ENCODE data around the gene REELD1.

The REELD1 gene

GRCh38 chr4:146214238-146214637 is at the start of gene REELD1:
Gene REELD1 (plus strand): TSS chr4:146214538. CDS start chr4:146216953, 2,415 bp downstream.
- no peak for DNase-seq (ENCODE audit: low spot score)

DNA sequence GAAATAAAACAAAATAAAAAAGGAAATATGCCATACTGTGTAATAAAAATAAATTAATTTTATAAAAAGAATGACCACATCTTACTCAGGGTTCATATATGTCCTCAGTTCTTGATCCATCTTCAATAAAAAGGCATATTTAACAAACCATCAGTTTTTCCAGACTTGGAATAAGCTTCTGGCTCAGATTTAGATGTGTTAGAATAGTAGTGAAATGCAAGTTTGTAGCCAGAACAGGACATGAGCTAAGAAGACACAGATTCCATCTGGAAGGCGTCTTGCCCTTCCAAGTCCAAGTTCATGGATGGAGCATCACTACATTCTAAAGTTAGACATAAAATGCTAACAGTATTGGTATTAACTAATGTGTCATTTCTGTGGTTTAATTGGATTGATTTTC is 49.1 kb upstream of the REELD1 start:
- no peak for DNase-seq (ENCODE audit: low spot score)

DNA sequence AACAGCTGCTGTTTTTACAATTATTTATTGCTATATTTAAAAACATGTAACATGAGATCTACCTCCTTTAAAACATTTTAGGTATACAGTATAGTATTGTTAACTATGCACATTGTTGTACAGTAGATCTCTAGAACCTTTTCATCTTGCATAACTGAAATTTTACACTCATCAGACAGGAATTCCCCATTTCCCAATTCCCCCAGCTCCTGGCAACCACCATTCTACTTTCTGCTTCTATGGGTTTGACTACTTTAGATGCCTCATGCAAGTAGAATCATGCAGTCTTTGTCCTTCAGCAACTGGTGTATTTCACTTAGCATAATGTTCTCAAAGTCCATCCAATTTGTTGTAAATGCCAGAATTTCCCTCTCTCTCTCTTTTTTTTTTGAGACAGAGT is 48.5 kb upstream of the REELD1 start:
- DNase-seq (ENCODE audit: low spot score): peak; percentile 40

DNA sequence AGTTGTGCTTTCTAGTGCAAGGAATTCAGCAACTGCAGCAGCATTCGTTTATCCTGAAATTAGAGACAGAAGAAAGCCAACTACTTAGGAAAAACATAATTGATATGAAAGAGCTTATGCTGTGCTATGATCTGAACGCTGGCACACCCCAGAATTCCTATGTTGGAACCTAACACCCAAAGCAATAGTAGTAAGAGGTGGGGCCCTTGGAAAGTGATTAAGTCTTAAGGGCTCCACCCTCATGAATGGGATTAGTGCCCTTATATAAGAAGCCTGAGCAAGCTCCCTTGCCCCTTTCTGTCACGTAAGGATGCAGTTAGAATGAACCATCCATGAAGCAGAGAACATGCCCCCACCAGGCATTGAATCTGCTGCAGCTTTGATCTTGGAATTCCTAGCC is 44.2 kb upstream of the REELD1 start:
- DNase-seq (ENCODE audit: low spot score): no peak

DNA sequence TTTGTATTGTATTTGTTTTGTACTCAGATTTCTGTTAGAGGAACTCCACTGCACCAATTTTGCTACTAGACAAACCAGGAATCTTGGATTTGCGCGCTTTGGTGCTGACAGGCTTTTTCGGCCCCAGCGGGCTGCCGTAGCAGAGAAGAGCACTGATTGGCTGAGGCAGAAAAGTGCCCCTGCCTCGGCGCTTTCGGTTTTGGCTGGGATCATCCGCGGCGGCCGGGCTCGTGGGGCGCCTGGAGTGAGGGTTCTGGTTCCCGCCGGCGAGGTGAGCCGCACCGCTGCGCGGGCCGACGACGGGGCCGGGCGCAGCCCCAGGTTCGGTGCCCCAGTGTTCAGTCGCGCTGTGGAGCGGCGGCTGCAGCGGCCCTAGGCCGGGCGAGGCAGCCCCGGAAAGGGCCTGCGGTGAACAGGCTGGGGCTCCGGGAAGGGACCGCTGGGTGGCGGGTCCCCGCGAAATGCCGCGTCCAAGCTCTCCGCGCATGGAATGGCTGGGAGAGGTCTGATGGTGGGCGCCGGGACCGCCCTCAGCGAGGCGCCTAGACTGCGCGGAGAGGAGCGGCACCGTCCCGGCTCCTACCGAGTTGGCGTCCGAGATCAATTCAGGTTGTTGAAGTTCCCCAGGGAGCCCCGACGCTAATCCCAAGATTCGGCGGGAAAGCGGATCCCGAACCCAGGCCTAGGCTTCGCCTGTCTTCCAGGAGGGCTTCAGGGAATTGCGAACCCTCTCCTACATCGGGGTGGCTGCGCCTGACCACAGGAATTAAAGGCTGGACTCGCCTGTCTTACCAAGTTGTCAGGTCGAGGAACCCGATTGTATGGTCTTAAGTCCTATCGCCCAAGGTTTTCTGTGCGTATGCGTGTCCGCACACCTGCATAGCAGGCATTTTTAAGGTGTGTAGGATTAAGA is 38.5 kb upstream of the REELD1 start, which contains the start of gene LSM6:
Gene LSM6 (plus strand): TSS at position 178 of the 913 bp plus-strand sequence. CDS start 7,204 bp downstream, outside the sequence.
- peak; percentile 91 for DNase-seq (ENCODE audit: low spot score)

GRCh38 chr4:146176891-146177290 is 37.4 kb upstream of the REELD1 start:
- no peak for DNase-seq (ENCODE audit: low spot score)

- no peak for DNase-seq (ENCODE audit: low spot score)
Observed at GRCh38 chr4:146178126-146178525, 36.2 kb upstream of the REELD1 start.

DNA sequence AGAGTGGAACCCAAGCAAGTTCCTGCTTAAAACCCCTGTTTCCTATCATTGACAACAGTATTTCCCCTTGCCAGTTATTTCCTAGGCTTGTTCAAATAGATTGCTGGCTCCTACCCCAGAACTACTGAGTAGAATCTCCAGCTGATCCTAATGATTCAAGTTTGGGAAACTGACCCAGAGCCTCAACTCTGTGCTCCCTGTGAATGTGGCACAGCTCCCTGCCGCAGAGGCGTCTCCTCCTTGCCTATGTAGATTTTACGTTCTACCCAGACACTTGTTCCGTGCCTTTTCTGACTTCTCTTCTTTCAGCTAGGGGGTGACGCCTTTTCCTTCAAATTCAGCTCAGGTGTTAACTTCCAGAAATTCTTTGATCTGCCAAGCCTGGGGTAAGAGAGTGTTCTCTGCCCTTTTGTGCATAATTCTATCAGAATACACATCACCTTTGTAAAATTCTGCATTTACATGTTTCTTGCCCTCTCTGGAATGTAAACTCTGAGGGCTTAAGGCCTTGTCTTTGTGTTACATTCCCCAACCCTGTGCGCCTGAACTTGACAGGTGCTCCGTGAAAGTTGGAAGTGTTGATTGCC is 34.5 kb upstream of the REELD1 start:
- no peak for DNase-seq (ENCODE audit: low spot score)

GRCh38 chr4:146182443-146182842 is 31.9 kb upstream of the REELD1 start:
- no peak for DNase-seq (ENCODE audit: low spot score)

DNA sequence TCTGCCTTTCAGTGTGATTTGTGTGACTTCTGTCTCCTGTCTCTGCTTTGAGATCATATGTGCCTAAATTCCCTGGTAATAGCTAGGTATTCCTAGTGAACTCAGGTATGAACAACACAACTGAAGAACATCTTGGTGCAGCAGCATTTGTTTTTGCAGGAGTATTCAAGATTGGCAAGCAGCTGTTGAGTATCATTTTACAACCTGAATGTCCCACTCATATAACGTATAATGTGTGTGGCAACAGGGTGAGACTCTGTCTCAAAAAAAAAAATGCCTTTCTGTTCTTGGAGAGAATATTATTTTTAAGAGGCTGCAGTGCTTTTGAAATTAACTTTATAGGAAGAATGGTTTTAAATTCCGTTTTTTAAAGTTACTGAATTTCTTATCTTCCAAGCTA is 31.1 kb upstream of the REELD1 start:
- DNase-seq (ENCODE audit: low spot score): no peak

DNA sequence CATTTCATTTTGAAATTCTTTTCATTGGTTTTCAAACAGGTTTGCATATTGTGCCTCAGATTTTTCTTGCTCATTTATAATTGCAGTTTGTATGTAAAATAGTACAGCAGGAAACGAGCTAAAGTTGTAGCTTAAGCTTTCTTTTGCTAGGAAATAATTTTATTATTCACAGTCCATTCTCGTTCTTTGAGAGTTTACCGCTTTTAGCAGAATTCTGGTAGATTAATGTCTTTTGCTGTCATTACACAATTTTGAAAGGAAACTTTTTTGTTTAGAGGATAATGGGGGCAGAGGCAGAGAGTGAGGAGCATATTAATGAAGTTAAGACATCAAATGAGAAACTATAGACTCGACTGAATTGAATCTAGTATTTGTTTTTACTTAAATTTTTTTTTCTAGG is 28.3 kb upstream of the REELD1 start:
- no peak for DNase-seq (ENCODE audit: low spot score)

GRCh38 chr4:146186596-146186995 is 27.7 kb upstream of the REELD1 start:
- no peak for DNase-seq (ENCODE audit: low spot score)

DNA sequence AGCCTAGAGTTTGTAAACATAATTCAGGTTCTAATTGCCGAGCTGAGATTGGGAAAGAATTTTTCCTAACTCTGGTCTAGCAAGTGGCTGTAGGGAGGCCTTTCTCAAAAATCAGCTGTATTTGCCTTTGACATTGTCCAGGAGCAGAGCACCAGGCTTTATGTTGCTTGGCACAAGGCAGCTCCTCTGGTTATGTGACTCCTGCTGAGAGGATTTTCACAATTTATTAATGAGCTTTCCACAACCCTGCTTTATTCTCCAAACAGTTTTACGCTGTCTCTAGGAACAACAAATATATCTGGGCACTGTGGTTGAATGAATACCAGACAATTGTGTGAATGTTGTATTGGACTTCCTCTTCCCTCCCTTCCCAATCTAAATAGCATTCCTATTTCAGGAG is 23.9 kb upstream of the REELD1 start:
- no peak for DNase-seq (ENCODE audit: low spot score)

DNA sequence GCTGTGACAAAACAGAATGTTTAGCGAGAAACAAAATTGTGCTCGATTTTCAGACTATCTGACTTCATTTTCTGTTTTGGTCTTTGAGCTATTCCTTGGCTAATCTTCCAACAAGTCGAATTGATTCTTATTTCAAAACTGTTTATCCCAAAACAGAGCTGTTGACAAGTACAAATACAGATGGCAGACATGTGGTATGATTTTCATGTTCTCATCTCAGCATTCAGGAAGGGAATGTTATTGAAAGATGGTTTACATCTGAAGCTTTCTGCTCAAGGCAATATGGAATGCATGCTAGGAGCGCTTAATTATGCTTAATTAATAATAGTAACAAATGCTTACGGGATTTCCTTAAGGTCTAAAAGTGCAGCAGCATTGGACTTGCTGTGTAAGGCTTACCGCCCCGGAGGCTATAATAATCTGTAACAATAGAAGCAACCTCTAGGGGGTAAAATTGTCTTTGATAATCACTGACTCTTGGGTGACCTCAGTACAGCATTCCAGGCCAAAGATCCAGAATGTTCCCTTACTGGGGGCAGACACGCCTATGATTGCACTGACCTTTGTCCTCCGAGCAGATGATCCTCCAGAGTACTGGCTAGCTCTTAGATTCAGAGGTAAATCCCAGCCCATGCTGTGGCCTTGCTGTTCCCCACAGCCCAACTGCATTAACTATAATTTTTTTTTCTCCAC is 22.4 kb upstream of the REELD1 start:
- peak; percentile 52 for DNase-seq (ENCODE audit: low spot score)

DNA sequence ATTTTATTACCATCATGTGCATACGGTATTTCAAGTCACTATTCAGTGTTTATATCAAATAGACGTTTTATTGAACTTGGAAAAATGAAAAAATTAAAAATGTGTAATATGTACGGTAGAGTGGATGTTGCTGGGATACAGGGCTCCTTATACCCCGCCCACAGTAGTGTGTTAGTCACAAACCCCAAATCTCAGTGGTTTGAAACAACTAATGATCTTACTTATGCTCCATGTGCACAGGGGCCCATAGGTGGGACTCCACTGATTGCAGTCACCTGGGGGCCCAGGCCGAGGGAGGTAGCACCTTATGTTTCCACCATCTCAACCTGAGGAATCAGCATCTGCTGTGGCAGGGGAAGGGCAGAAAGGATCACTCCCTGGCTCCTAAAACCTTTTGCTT is 20.7 kb upstream of the REELD1 start:
- DNase-seq (ENCODE audit: low spot score): no peak

GRCh38 chr4:146194212-146194611 is 20.1 kb upstream of the REELD1 start:
- no peak for DNase-seq (ENCODE audit: low spot score)

DNA sequence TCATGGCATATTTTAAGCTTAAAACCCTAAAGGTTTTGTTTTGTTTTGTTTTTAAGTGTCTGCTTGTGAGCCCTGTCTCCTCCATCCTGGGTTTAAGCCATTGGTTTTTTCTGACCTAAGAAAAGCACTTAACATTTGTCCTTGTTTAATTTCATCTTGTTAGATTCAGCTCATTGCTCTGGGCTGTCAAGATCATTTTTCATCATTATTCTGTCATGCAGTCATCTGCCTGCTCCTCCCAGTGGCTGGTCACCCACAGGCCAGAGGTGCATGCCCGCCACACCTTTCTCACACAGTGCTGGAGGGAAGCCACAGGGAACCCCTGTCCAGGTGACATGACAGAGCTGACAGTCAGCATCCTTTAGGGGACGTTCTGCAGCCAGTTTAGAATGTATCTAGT is 11.7 kb upstream of the REELD1 start:
- no peak for DNase-seq (ENCODE audit: low spot score)

- no peak for DNase-seq (ENCODE audit: low spot score)
Observed at GRCh38 chr4:146207410-146207809, 6.9 kb upstream of the REELD1 start.

GRCh38 chr4:146210890-146211289 is 3.4 kb upstream of the REELD1 start:
- no peak for DNase-seq (ENCODE audit: low spot score)

- DNase-seq (ENCODE audit: low spot score): no peak
Observed at GRCh38 chr4:146211440-146211839, 2.9 kb upstream of the REELD1 start.

- no peak for DNase-seq (ENCODE audit: low spot score)
Observed at GRCh38 chr4:146212781-146213180, 1.6 kb upstream of the REELD1 start.

- DNase-seq (ENCODE audit: low spot score): peak; percentile 19
Observed at GRCh38 chr4:146222313-146222712, 8.0 kb downstream of the REELD1 start.
